ENCODE measurements around the gene APELA.

DNA sequence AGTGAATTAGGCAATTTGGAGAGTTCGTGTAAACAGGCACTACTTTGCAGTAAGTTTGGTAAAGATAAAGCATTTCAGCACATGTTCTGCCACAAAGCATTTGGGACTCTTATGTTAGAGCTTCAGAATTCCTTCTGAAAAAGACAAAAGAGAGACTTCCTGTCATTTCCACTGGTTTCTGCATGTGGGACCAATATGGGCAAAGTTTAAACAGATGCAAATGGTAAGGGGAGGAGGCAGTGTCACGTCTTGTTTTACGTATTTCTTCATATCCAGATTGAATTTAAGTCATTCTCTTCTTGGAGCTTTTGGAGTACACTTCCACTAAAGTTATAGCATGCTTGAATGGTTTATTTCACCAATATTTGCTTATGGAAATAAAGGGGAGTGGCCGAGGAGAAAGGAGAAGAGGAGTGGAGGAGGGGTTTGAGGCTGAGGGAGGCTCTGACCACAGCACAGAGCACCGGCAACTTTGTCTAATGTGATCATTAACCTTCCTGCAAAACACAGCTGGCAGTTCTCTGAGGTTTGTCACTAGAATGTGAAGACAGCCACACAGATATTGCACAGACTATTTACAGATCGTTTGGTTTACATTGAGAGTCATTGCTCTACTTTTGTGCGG, at the start of gene APELA:
- no peak for TF ChIP-seq CSDC2 (CRISPR knock-in tag; IDR thresholded peaks at IDR 0.05)
- no peak for TF ChIP-seq CSRNP3 (CRISPR knock-in tag; IDR thresholded peaks at IDR 0.05)
- no peak for TF ChIP-seq CREB5 (CRISPR knock-in tag; IDR thresholded peaks at IDR 0.05; ENCODE audit: low read depth)
- TF ChIP-seq ARNTL (CRISPR knock-in tag; IDR thresholded peaks at IDR 0.05; ENCODE audit: borderline replicate concordance, low read depth) = no peak
- no peak for TF ChIP-seq PPARA (CRISPR knock-in tag; IDR thresholded peaks at IDR 0.05; ENCODE audit: borderline replicate concordance)
- no peak for TF ChIP-seq ZC3H10 (CRISPR knock-in tag; IDR thresholded peaks at IDR 0.05)
- no peak for TF ChIP-seq SNAI2 (CRISPR knock-in tag; IDR thresholded peaks at IDR 0.05)

Data from SK-N-SH treated with all-trans-retinoic acid at 6 μM for 48 hours (cell line).